Activated T-cell treated with anti-CD3 and anti-CD28 coated beads for 4 hours (primary cell): ENCODE results near the gene EGFR.

Source experiments
- DNase-seq: peaks from one replicate; pipeline ENCODE4 v3.0.0-alpha.2; 2020

The EGFR gene

GRCh38 chr7:55018361-55019190 is at the start of gene EGFR:
Gene EGFR (plus strand): TSS chr7:55019017. CDS start chr7:55019278, 261 bp downstream.
- DNase-seq: no peak

GRCh38 chr7:54969208-54969967 is 49.4 kb upstream of the EGFR start:
- no peak for DNase-seq

- no peak for DNase-seq
Measured at GRCh38 chr7:54972733-54973294, 46.0 kb upstream of the EGFR start.

GRCh38 chr7:54978364-54979116 is 40.3 kb upstream of the EGFR start:
- no peak for DNase-seq

GRCh38 chr7:54980521-54980920 is 38.3 kb upstream of the EGFR start:
- no peak for DNase-seq

GRCh38 chr7:54981913-54982312 is 36.9 kb upstream of the EGFR start:
- no peak for DNase-seq

GRCh38 chr7:54985426-54986330 is 33.1 kb upstream of the EGFR start:
- DNase-seq: no peak

- DNase-seq: no peak
Measured at GRCh38 chr7:54986716-54987115, 32.1 kb upstream of the EGFR start.

GRCh38 chr7:54987772-54988171 is 31.0 kb upstream of the EGFR start:
- DNase-seq: no peak

- no peak for DNase-seq
Measured at GRCh38 chr7:54988516-54988915, 30.3 kb upstream of the EGFR start.

- no peak for DNase-seq
Measured at GRCh38 chr7:54989453-54990225, 29.2 kb upstream of the EGFR start.

- no peak for DNase-seq
Measured at GRCh38 chr7:54991341-54991740, 27.5 kb upstream of the EGFR start.

GRCh38 chr7:54992871-54993475 is 25.8 kb upstream of the EGFR start:
- no peak for DNase-seq

GRCh38 chr7:54995166-54995565 is 23.7 kb upstream of the EGFR start:
- no peak for DNase-seq

- no peak for DNase-seq
Measured at GRCh38 chr7:54995610-54996363, 23.0 kb upstream of the EGFR start.

GRCh38 chr7:54996391-54996790 is 22.4 kb upstream of the EGFR start:
- DNase-seq: no peak

GRCh38 chr7:55004579-55004978 is 14.2 kb upstream of the EGFR start:
- no peak for DNase-seq

- DNase-seq: no peak
Measured at GRCh38 chr7:55005241-55005851, 13.5 kb upstream of the EGFR start.

- no peak for DNase-seq
Measured at GRCh38 chr7:55006499-55006898, 12.3 kb upstream of the EGFR start.

GRCh38 chr7:55013851-55014250 is 5.0 kb upstream of the EGFR start:
- DNase-seq: no peak
